ENCODE data around the gene POLR1B. TPM values are rescaled to one million over a fixed set of nuclear protein-coding genes. Genes with fewer than 3 reads are reported as not detected.

Gene POLR1B
- total and polyA plus RNA-seq, 10 of the 15 experiments (the other 5 are each of a cell fraction or from before 2014, with no cell fraction given), result 13.4 to 55.8 (median 35.9) TPM

GRCh38 chr2:112625474-112626114 lies 83.3 kb downstream of the POLR1B start:
- SMC1A ChIA-PET (ENCODE audit: uncharacterized antibody, unreplicated experiment), result interaction anchor here (0.6 to 15.4 kb wide), 20 partner anchors 8 to 316 kb away, joined by 3 to 455 read pairs (median 9); partner anchors contain the start of genes NT5DC4 and SLC20A1
- Histone ChIP-seq H2AFZ (ENCODE audit: control insufficient read depth, low read depth, low read length) (no peak overlapping the region), H4K20me1 (ENCODE audit: control insufficient read depth, insufficient read depth) (no peaks in the 10 kb centered on the region), H3K79me2 (ENCODE audit: control insufficient read depth, insufficient read depth, low read length) (no peaks in the 10 kb centered on the region), H3K9me3 (replicated peaks; ENCODE audit: control insufficient read depth, insufficient read depth, low read length) (no peaks in the 10 kb centered on the region), H3K27ac (ENCODE audit: control insufficient read depth, insufficient read depth) (no peak overlapping the region), H3K4me2 (ENCODE audit: control insufficient read depth, insufficient read depth) (no peak overlapping the region), H3K4me1 (ENCODE audit: control insufficient read depth, insufficient read depth, low read length) (peaks cover 10% of the 10 kb centered on the region), H3K27me3 (replicated peaks in 1 of 2; ENCODE audit: control insufficient read depth in 2 of 2, insufficient read depth in 2 of 2, low read length in 1 of 2) (no peaks in the 10 kb centered on the region), H3K36me3 (ENCODE audit: control insufficient read depth in 2 of 2, insufficient read depth in 2 of 2, low read length in 1 of 2) (no peaks in the 10 kb centered on the region), H3K4me3 (no peak overlapping the region), H3K9ac (ENCODE audit: control insufficient read depth, insufficient read depth, low read length) (no peak overlapping the region)
- DNase-seq (ENCODE audit: low read depth, low spot score) (no peak), FAIRE-seq (no peak), ATAC-seq (no peak)
- RAD21 ChIA-PET (ENCODE audit: unreplicated experiment), result interaction anchor here (0.9 to 16.3 kb wide), 19 partner anchors 9 to 316 kb away, joined by 3 to 494 read pairs (median 5); partner anchors contain the start of genes NT5DC4 and SLC20A1
- 47% methylated on average over 7 of the region's 7 CpGs for WGBS (ENCODE audit: insufficient coverage, insufficient replicate concordance, low lambda C conversion rate, missing lambda C conversion rate)
- POLR2A ChIA-PET, result interaction anchor here (1.0 to 13.6 kb wide), 5 partner anchors 19 to 101 kb away, joined by 3 to 143 read pairs (median 12); partner anchors contain the start of gene SLC20A1
- CTCF ChIA-PET, result interaction anchor here (0.6 to 16.6 kb wide), 26 partner anchors 10 to 349 kb away, joined by 3 to 671 read pairs (median 6); partner anchors contain the start of gene SLC20A1
- TF ChIP-seq RELB (IDR thresholded peaks at IDR 0.05; ENCODE audit: low read depth) (no peak), YBX1 (IDR thresholded peaks at IDR 0.05) (no peak), ATF3 (IDR thresholded peaks at IDR 0.05; ENCODE audit: borderline replicate concordance, extremely low read depth, low read depth, low read length) (no peak), EGR1 (IDR thresholded peaks at IDR 0.05; ENCODE audit: borderline replicate concordance in 1 of 2, low read depth in 2 of 2, low read length in 2 of 2) (no peak), CHD1 (IDR thresholded peaks at IDR 0.05; ENCODE audit: low read depth, low read length) (no peak), RAD51 (IDR thresholded peaks at IDR 0.05) (no peak), BCL11A (IDR thresholded peaks at IDR 0.05; ENCODE audit: low read depth, low read length) (no peak), RELA (IDR thresholded peaks at IDR 0.05; ENCODE audit: borderline replicate concordance, partially characterized antibody) (no peak)
- BruUV-seq (replicated peaks), result no TSS peak
- in situ Hi-C loops (cut with MboI) (loop anchor here (5.0 kb wide), 1 partner anchor 97 kb away; the partner anchor contains the start of gene NT5DC4), intact Hi-C loops (cut with micrococcal nuclease; ENCODE audit: unreplicated experiment) (loop anchor here (1.0 kb wide), 4 partner anchors 20 to 101 kb away; partner anchors contain the start of gene SLC20A1)

Data from GM12878 (cell line).